Osteoblast (primary cell): ENCODE data around the gene LSR. TPM values are rescaled to one million over a fixed set of nuclear protein-coding genes. Genes with fewer than 3 reads are reported as not detected.
"Not testable (repeated sequence)": the region's sequence is repeated elsewhere in the genome, so short reads cannot be mapped to it uniquely, and the experiment has no call there.

Experiments
- DNase-seq: peaks from one replicate; pipeline ENCODE4 v3.0.0; 2011; ENCODE audit warnings: low spot score, mixed read lengths; ENCODE audit not compliant: insufficient read length; ENCODE audit errors: missing footprints
- H2AFZ ChIP-seq: 2 replicates; pipeline ENCODE4 v1.6.0; 2011; ENCODE audit warnings: mild to moderate bottlenecking, low read length
- H3K27ac ChIP-seq: 2 replicates; pipeline ENCODE4 v1.5.1; 2011; ENCODE audit warnings: mild to moderate bottlenecking, low read depth, low read length, moderate library complexity
- H3K27me3 ChIP-seq: 2 replicates; pipeline ENCODE4 v1.6.0; 2012; ENCODE audit warnings: mild to moderate bottlenecking, control low read depth, inconsistent platforms, low read length, moderate library complexity; ENCODE audit not compliant: insufficient read depth
- H3K36me3 ChIP-seq: 2 replicates; pipeline ENCODE4 v1.5.1; 2011; ENCODE audit warnings: mild to moderate bottlenecking, low read length, control low read depth, moderate library complexity; ENCODE audit not compliant: insufficient read depth
- H3K4me1 ChIP-seq: 2 replicates; pipeline ENCODE4 v1.5.1; 2011; ENCODE audit warnings: mild to moderate bottlenecking, low read length, control low read depth, moderate library complexity; ENCODE audit not compliant: insufficient read depth
- H3K4me2 ChIP-seq: 2 replicates; pipeline ENCODE4 v1.6.0; 2011; ENCODE audit warnings: mild to moderate bottlenecking, low read length; ENCODE audit not compliant: insufficient read depth
- H3K4me3 ChIP-seq: fragments of 200-600 bp; sonication (generic); 3 replicates; pipeline ENCODE4 v1.5.1; 2012; ENCODE audit warnings: mild to moderate bottlenecking, low read length, inconsistent platforms; ENCODE audit not compliant: insufficient read depth
- H3K79me2 ChIP-seq: 2 replicates; pipeline ENCODE4 v1.6.0; 2012; ENCODE audit warnings: mild to moderate bottlenecking, low read length, control low read depth, inconsistent platforms; ENCODE audit not compliant: insufficient read depth
- H3K9me3 ChIP-seq: 2 replicates; pipeline ENCODE4 v1.5.1; 2011; ENCODE audit warnings: low read depth, low read length, control low read depth
- H4K20me1 ChIP-seq: 2 replicates; pipeline ENCODE4 v1.6.0; 2012; ENCODE audit warnings: mild to moderate bottlenecking, low read length, control low read depth; ENCODE audit not compliant: insufficient read depth
- CTCF ChIP-seq: IDR thresholded peaks from 2 replicates; pipeline ENCODE4 v1.5.1; 2011; ENCODE audit warnings: mild to moderate bottlenecking, low read depth, low read length, moderate library complexity; ENCODE audit errors: extremely low read depth
- total RNA-seq: library from RNA; depleted of rRNA; stranded (reverse); fragments of >200 nt; gene quantifications from 2 replicates; pipeline ENCODE4 v1.2.3, GENCODE V29; 2012

Gene LSR
- total RNA-seq, 1 donor = 0.36 TPM

GRCh38 chr19:35220315-35220921 is 28.4 kb upstream of the LSR start:
- no peak for TF ChIP-seq CTCF

GRCh38 chr19:35220973-35221590 is 27.7 kb upstream of the LSR start:
- DNase-seq, H2AFZ ChIP-seq, H3K4me3 ChIP-seq, H3K36me3 ChIP-seq, H3K4me2 ChIP-seq, H3K79me2 ChIP-seq, H3K27ac ChIP-seq, H3K4me1 ChIP-seq, H3K27me3 ChIP-seq, H4K20me1 ChIP-seq, H3K9me3 ChIP-seq: not testable (repeated sequence)

More at GRCh38 chr19:35220315-35220921, 28.4 kb upstream of the LSR start:
- H3K27me3 ChIP-seq = peaks cover 3% of the 10 kb centered on the region
- H3K79me2 ChIP-seq = no peaks in the 10 kb centered on the region
- no peak for DNase-seq
- no peaks in the 10 kb centered on the region for H3K4me1 ChIP-seq
- H2AFZ ChIP-seq = no peak overlapping the region
- no peak overlapping the region for H3K4me3 ChIP-seq
- H3K4me2 ChIP-seq = no peak overlapping the region
- no peaks in the 10 kb centered on the region for H4K20me1 ChIP-seq
- no peak overlapping the region for H3K27ac ChIP-seq
- no peaks in the 10 kb centered on the region for H3K36me3 ChIP-seq
- peaks cover 5% of the 10 kb centered on the region for H3K9me3 ChIP-seq

GRCh38 chr19:35222373-35223015 is 26.3 kb upstream of the LSR start:
- peaks cover 5% of the 10 kb centered on the region for H3K9me3 ChIP-seq
- no peak overlapping the region for H3K4me3 ChIP-seq
- no peaks in the 10 kb centered on the region for H3K36me3 ChIP-seq
- H2AFZ ChIP-seq = no peak overlapping the region
- H3K4me2 ChIP-seq = no peak overlapping the region
- H3K27me3 ChIP-seq = peaks cover 3% of the 10 kb centered on the region
- H3K79me2 ChIP-seq = no peaks in the 10 kb centered on the region
- no peak overlapping the region for H3K27ac ChIP-seq
- DNase-seq = no peak
- H4K20me1 ChIP-seq = no peaks in the 10 kb centered on the region
- H3K4me1 ChIP-seq = no peaks in the 10 kb centered on the region
- TF ChIP-seq CTCF = no peak

GRCh38 chr19:35223084-35223790 is 25.6 kb upstream of the LSR start:
- Histone ChIP-seq H3K36me3 (no peaks in the 10 kb centered on the region), H3K27me3 (peaks cover 3% of the 10 kb centered on the region), H4K20me1 (no peaks in the 10 kb centered on the region), H3K79me2 (no peaks in the 10 kb centered on the region), H3K4me3 (no peak overlapping the region), H3K4me1 (no peaks in the 10 kb centered on the region), H3K27ac (no peak overlapping the region), H3K9me3 (peaks cover 5% of the 10 kb centered on the region), H3K4me2 (no peak overlapping the region), H2AFZ (no peak overlapping the region)
- TF ChIP-seq CTCF = no peak
- DNase-seq = no peak
